ENCODE measurements around the gene ABCD4.

Gene ABCD4

GRCh38 chr14:74263181-74263580 lies 39.6 kb downstream of the ABCD4 start:
- no peaks in the 10 kb centered on the region for H3K79me2 ChIP-seq (ENCODE audit: insufficient read depth, low read length)
- no peak overlapping the region for H3K4me2 ChIP-seq (ENCODE audit: low read length)
- no peaks in the 10 kb centered on the region for H3K9me2 ChIP-seq (ENCODE audit: low read depth, low read length)
- no peak overlapping the region for H3K27ac ChIP-seq (ENCODE audit: low read depth, low read length, poor library complexity, severe bottlenecking)
- H3K4me1 ChIP-seq (ENCODE audit: insufficient read depth, low read length, severe bottlenecking) = peaks cover 1% of the 10 kb centered on the region
- no peaks in the 10 kb centered on the region for H4K20me1 ChIP-seq (ENCODE audit: insufficient read depth, low read length)
- no peaks in the 10 kb centered on the region for H3K9me3 ChIP-seq (ENCODE audit: low read length)
- H3F3A ChIP-seq (ENCODE audit: insufficient read depth, low read length) = no peaks in the 10 kb centered on the region
- H3K9ac ChIP-seq (ENCODE audit: low read length) = no peak overlapping the region
- 0 out of 2 replicates have a peak, but pooled peaks cover 4% of the 10 kb centered on the region for H3K27me3 ChIP-seq (ENCODE audit: insufficient read depth, low read length)
- H3K36me3 ChIP-seq (ENCODE audit: insufficient read depth, low read length) = no peaks in the 10 kb centered on the region
- no peak overlapping the region for H2AFZ ChIP-seq (ENCODE audit: low read length)
- TF ChIP-seq CTCF (IDR thresholded peaks at IDR 0.05; ENCODE audit: low read length) (no peak), EZH2 (IDR thresholded peaks at IDR 0.05; ENCODE audit: borderline replicate concordance, low read length) (no peak)
- H3K4me3 ChIP-seq (ENCODE audit: low read depth, low read length, poor library complexity, severe bottlenecking) = no peak overlapping the region

- TF ChIP-seq EZH2 (IDR thresholded peaks at IDR 0.05; ENCODE audit: borderline replicate concordance, low read length) (no peak), CTCF (IDR thresholded peaks at IDR 0.05; ENCODE audit: low read length) (no peak)
Observed at GRCh38 chr14:74262076-74262475, 40.7 kb downstream of the ABCD4 start.

GRCh38 chr14:74261288-74261687 lies 41.4 kb downstream of the ABCD4 start:
- no peaks in the 10 kb centered on the region for H4K20me1 ChIP-seq (ENCODE audit: insufficient read depth, low read length)
- H3K27ac ChIP-seq (ENCODE audit: low read depth, low read length, poor library complexity, severe bottlenecking) = no peak overlapping the region
- no peaks in the 10 kb centered on the region for H3K36me3 ChIP-seq (ENCODE audit: insufficient read depth, low read length)
- H3K79me2 ChIP-seq (ENCODE audit: insufficient read depth, low read length) = no peaks in the 10 kb centered on the region
- no peak overlapping the region for H3K9ac ChIP-seq (ENCODE audit: low read length)
- H3K4me1 ChIP-seq (ENCODE audit: insufficient read depth, low read length, severe bottlenecking) = peaks cover 13% of the 10 kb centered on the region
- H3K9me2 ChIP-seq (ENCODE audit: low read depth, low read length) = no peaks in the 10 kb centered on the region
- no peak overlapping the region for H3K4me3 ChIP-seq (ENCODE audit: low read depth, low read length, poor library complexity, severe bottlenecking)
- no peak overlapping the region for H3K4me2 ChIP-seq (ENCODE audit: low read length)
- 0 out of 2 replicates have a peak, but pooled peaks cover 4% of the 10 kb centered on the region for H3K27me3 ChIP-seq (ENCODE audit: insufficient read depth, low read length)
- TF ChIP-seq CTCF (IDR thresholded peaks at IDR 0.05; ENCODE audit: low read length) (no peak), EZH2 (IDR thresholded peaks at IDR 0.05; ENCODE audit: borderline replicate concordance, low read length) (no peak)
- H2AFZ ChIP-seq (ENCODE audit: low read length) = no peak overlapping the region
- H3K9me3 ChIP-seq (ENCODE audit: low read length) = no peaks in the 10 kb centered on the region
- no peaks in the 10 kb centered on the region for H3F3A ChIP-seq (ENCODE audit: insufficient read depth, low read length)

More at GRCh38 chr14:74262076-74262475, 40.7 kb downstream of the ABCD4 start:
- H3K9ac ChIP-seq (ENCODE audit: low read length) = no peak overlapping the region
- no peak overlapping the region for H3K4me2 ChIP-seq (ENCODE audit: low read length)
- no peaks in the 10 kb centered on the region for H3F3A ChIP-seq (ENCODE audit: insufficient read depth, low read length)
- no peak overlapping the region for H2AFZ ChIP-seq (ENCODE audit: low read length)
- no peaks in the 10 kb centered on the region for H3K9me2 ChIP-seq (ENCODE audit: low read depth, low read length)
- H3K36me3 ChIP-seq (ENCODE audit: insufficient read depth, low read length) = no peaks in the 10 kb centered on the region
- H3K4me1 ChIP-seq (ENCODE audit: insufficient read depth, low read length, severe bottlenecking) = peaks cover 10% of the 10 kb centered on the region
- no peak overlapping the region for H3K27ac ChIP-seq (ENCODE audit: low read depth, low read length, poor library complexity, severe bottlenecking)
- H3K9me3 ChIP-seq (ENCODE audit: low read length) = no peaks in the 10 kb centered on the region
- no peaks in the 10 kb centered on the region for H4K20me1 ChIP-seq (ENCODE audit: insufficient read depth, low read length)
- H3K79me2 ChIP-seq (ENCODE audit: insufficient read depth, low read length) = no peaks in the 10 kb centered on the region
- H3K27me3 ChIP-seq (ENCODE audit: insufficient read depth, low read length) = 0 out of 2 replicates have a peak, but pooled peaks cover 4% of the 10 kb centered on the region
- no peak overlapping the region for H3K4me3 ChIP-seq (ENCODE audit: low read depth, low read length, poor library complexity, severe bottlenecking)

All from OCI-LY1 (cell line).